OCI-LY7 (cell line): ENCODE measurements around the gene EZH1. TPM values are rescaled to one million over a fixed set of nuclear protein-coding genes. Genes with fewer than 3 reads are reported as not detected.

Experiments used
- BruUV-seq: library from RNA; stranded (reverse); fragments of 400-500 nt; replicated peaks from 2 replicates; lab custom pipeline; 2021; lab: Mats Ljungman, UMichigan
- CTCF ChIA-PET: fragments of 300-600 bp; sonication (Branson Sonifier 250); formaldehyde crosslinking; loops from one replicate; lab custom pipeline; 2022; ENCODE audit warnings: antibody characterized with exemption; ENCODE audit not compliant: unreplicated experiment; lab: Charles Lee
- POLR2A ChIA-PET: fragments of 300-600 bp; sonication (Branson Sonifier 250); formaldehyde crosslinking; loops from one replicate; lab custom pipeline; 2022; ENCODE audit warnings: antibody characterized with exemption; lab: Charles Lee
- DNase-seq: peaks from one replicate; pipeline ENCODE4 v3.0.0-alpha.2; 2015; ENCODE audit warnings: low spot score
- H2AFZ ChIP-seq: fragments of 200-600 bp; sonication (generic), shearing (Covaris generic); 2 replicates; pipeline ENCODE4 v1.6.1; 2014; ENCODE audit warnings: mild to moderate bottlenecking, antibody characterized with exemption, low read length, moderate library complexity
- H3K27ac ChIP-seq: fragments of 200-600 bp; sonication (generic); 2 replicates; pipeline ENCODE4 v1.5.1; 2014; ENCODE audit warnings: mixed run types, low read depth, mild to moderate bottlenecking, moderate library complexity, low read length, inconsistent platforms; ENCODE audit not compliant: poor library complexity, severe bottlenecking
- H3K36me3 ChIP-seq: fragments of 200-600 bp; sonication (generic); 2 replicates; pipeline ENCODE4 v1.6.1; 2014; ENCODE audit warnings: mild to moderate bottlenecking, antibody characterized with exemption, low read length, moderate library complexity, mixed read lengths; ENCODE audit not compliant: insufficient read depth
- H3K4me1 ChIP-seq: fragments of 200-600 bp; sonication (generic); 2 replicates; pipeline ENCODE4 v1.5.1; 2014; ENCODE audit warnings: mild to moderate bottlenecking, low read length; ENCODE audit not compliant: insufficient read depth, poor library complexity, severe bottlenecking
- H3K4me2 ChIP-seq: fragments of 200-600 bp; sonication (generic); 2 replicates; pipeline ENCODE4 v1.6.1; 2014; ENCODE audit warnings: mild to moderate bottlenecking, low read length
- H3K4me3 ChIP-seq: fragments of 200-600 bp; sonication (generic); 2 replicates; pipeline ENCODE4 v1.5.1; 2014; ENCODE audit warnings: mild to moderate bottlenecking, low read depth, low read length; ENCODE audit not compliant: poor library complexity, severe bottlenecking
- H3K79me2 ChIP-seq: fragments of 200-600 bp; sonication (generic); 2 replicates; pipeline ENCODE4 v1.6.1; 2016; ENCODE audit warnings: low read depth, mild to moderate bottlenecking, low read length, moderate library complexity, mixed read lengths; ENCODE audit not compliant: insufficient read depth
- H3K9me2 ChIP-seq: fragments of 200-600 bp; sonication (generic); 2 replicates; pipeline ENCODE4 v1.6.1; 2016; ENCODE audit warnings: mild to moderate bottlenecking, low read length, mixed read lengths; ENCODE audit not compliant: insufficient read depth
- H3K9me3 ChIP-seq: fragments of 200-600 bp; sonication (generic); 2 replicates; pipeline ENCODE4 v1.6.1; 2014; ENCODE audit warnings: mild to moderate bottlenecking, mixed run types, low read length, mixed read lengths
- H4K20me1 ChIP-seq: fragments of 200-600 bp; sonication (generic); 2 replicates; pipeline ENCODE4 v1.6.1; 2014; ENCODE audit warnings: mild to moderate bottlenecking, antibody characterized with exemption, low read length, moderate library complexity, mixed read lengths; ENCODE audit not compliant: insufficient read depth
- CTCF ChIP-seq: fragments of 200-600 bp; sonication (generic); conservative IDR thresholded peaks from 2 replicates; pipeline ENCODE4 v1.5.1; 2014; ENCODE audit warnings: mild to moderate bottlenecking, antibody characterized with exemption, low read length, moderate library complexity, mixed read lengths
- EZH2phosphoT487 ChIP-seq: fragments of 200-600 bp; sonication (generic); IDR thresholded peaks from 2 replicates; pipeline ENCODE4 v1.6.1; 2018; ENCODE audit warnings: low read depth, borderline replicate concordance, mild to moderate bottlenecking, mixed run types, antibody characterized with exemption, low read length, moderate library complexity, mixed read lengths
- intact Hi-C: fragments of 100-400 bp; cut with micrococcal nuclease; formaldehyde crosslinking; loops from one replicate; pipeline ENCODE4 v1.10.0; 2022; ENCODE audit not compliant: unreplicated experiment
- total RNA-seq, 2 experiments: library from RNA; depleted of rRNA in 1 of 2; stranded (reverse); fragments of >200 nt in 1 of 2; shearing (Covaris generic) in 1 of 2; gene quantifications; 2 replicates each; pipeline ENCODE4 v1.2.3, GENCODE V29; 2014 to 2022

The EZH1 gene
- total RNA-seq, 2 experiments from 2014 or later = 57.1 to 62.4 TPM

GRCh38 chr17:42669977-42670788 lies 74.7 kb downstream of the EZH1 start:
- TF ChIP-seq CTCF (no peak), EZH2phosphoT487 (no peak)
- ChIA-PET POLR2A (interaction anchor here (0.7 kb wide), 1 partner anchor 797 kb away, joined by 3 read pairs; no protein-coding TSS in a partner anchor), CTCF (no interaction called here)
- Histone ChIP-seq H3K36me3 (peaks cover 27% of the 10 kb centered on the region), H3K79me2 (no peaks in the 10 kb centered on the region), H3K27ac (no peak overlapping the region), H2AFZ (no peak overlapping the region), H3K9me3 (no peaks in the 10 kb centered on the region), H3K4me3 (no peak overlapping the region), H3K9me2 (no peaks in the 10 kb centered on the region), H3K4me2 (peak overlapping the region; percentile 8; the same call in 1 of the 2 replicates), H3K4me1 (peaks cover 17% of the 10 kb centered on the region), H4K20me1 (no peaks in the 10 kb centered on the region)
- no peak for DNase-seq
- intact Hi-C loops = no loop called here
- no TSS peak for BruUV-seq

- no peak for TF ChIP-seq EZH2phosphoT487
- TF ChIP-seq CTCF = no peak
- no TSS peak for BruUV-seq
- CTCF ChIA-PET = interaction anchor here (1.1 kb wide), 1 partner anchor 33 kb away, joined by 3 read pairs; no protein-coding TSS in a partner anchor
- no peak for DNase-seq
- H3K27ac ChIP-seq = no peak overlapping the region
- no peaks in the 10 kb centered on the region for H4K20me1 ChIP-seq
- no peak overlapping the region for H3K4me3 ChIP-seq
- no peak overlapping the region for H2AFZ ChIP-seq
- no peaks in the 10 kb centered on the region for H3K79me2 ChIP-seq
- intact Hi-C loops = no loop called here
- H3K36me3 ChIP-seq = peaks cover 27% of the 10 kb centered on the region
- peaks cover 12% of the 10 kb centered on the region for H3K4me1 ChIP-seq
- H3K9me2 ChIP-seq = no peaks in the 10 kb centered on the region
- H3K4me2 ChIP-seq = no peak overlapping the region
- H3K9me3 ChIP-seq = no peaks in the 10 kb centered on the region
- POLR2A ChIA-PET = no interaction called here
Measured at GRCh38 chr17:42669705-42669976, 75.2 kb downstream of the EZH1 start.
